Endodermal cell (in vitro differentiated cells): Measurements from ENCODE around the gene CCDC9. TPM values are rescaled to one million over a fixed set of nuclear protein-coding genes. Genes with fewer than 3 reads are reported as not detected.

Experiments used
- DNase-seq: peaks from one replicate; pipeline ENCODE4 v3.0.0-alpha.2; 2017
- H3K27ac ChIP-seq: 2 replicates; pipeline ENCODE4 v1.5.1; 2013; ENCODE audit warnings: mild to moderate bottlenecking, low read depth, low read length, moderate library complexity
- H3K27me3 ChIP-seq: 2 replicates; pipeline ENCODE4 v1.6.1; 2013; ENCODE audit warnings: mild to moderate bottlenecking, low read length, moderate library complexity; ENCODE audit not compliant: insufficient read depth, control insufficient read depth, poor library complexity, severe bottlenecking
- H3K36me3 ChIP-seq: 2 replicates; pipeline ENCODE4 v1.7.0; 2013; ENCODE audit warnings: mild to moderate bottlenecking, low read length, moderate library complexity; ENCODE audit not compliant: control insufficient read depth, insufficient read depth
- H3K4me1 ChIP-seq: one replicate; pipeline ENCODE4 v1.7.0; 2013; ENCODE audit warnings: low read length; ENCODE audit not compliant: control insufficient read depth, insufficient read depth
- H3K4me3 ChIP-seq: 2 replicates; pipeline ENCODE4 v1.5.1; 2013; ENCODE audit warnings: mild to moderate bottlenecking, low read length, moderate library complexity
- H3K9ac ChIP-seq: 2 replicates; pipeline ENCODE4 v1.6.1; 2013; ENCODE audit warnings: mild to moderate bottlenecking, low read length, moderate library complexity; ENCODE audit not compliant: poor library complexity, severe bottlenecking; ENCODE audit errors: extremely low read depth
- H3K9me3 ChIP-seq: 2 replicates; pipeline ENCODE4 v1.6.1; 2013; ENCODE audit warnings: mild to moderate bottlenecking, low read length, moderate library complexity; ENCODE audit not compliant: control insufficient read depth
- H3K27ac Mint-ChIP-seq: 2 replicates; pipeline ENCODE4 v1.8.0; 2020; ENCODE audit warnings: mixed read lengths
- H3K27me3 Mint-ChIP-seq: 2 replicates; pipeline ENCODE4 v1.8.0; 2021; ENCODE audit warnings: mild to moderate bottlenecking, mixed read lengths; ENCODE audit not compliant: insufficient read depth
- H3K36me3 Mint-ChIP-seq: 2 replicates; pipeline ENCODE4 v1.8.0; 2020; ENCODE audit warnings: low read depth, mixed read lengths
- H3K4me1 Mint-ChIP-seq: 2 replicates; pipeline ENCODE4 v1.8.0; 2020; ENCODE audit warnings: mixed read lengths
- H3K4me3 Mint-ChIP-seq: 2 replicates; pipeline ENCODE4 v1.8.0; 2020; ENCODE audit warnings: mild to moderate bottlenecking, moderate library complexity, mixed read lengths
- H3K9me3 Mint-ChIP-seq: 2 replicates; pipeline ENCODE4 v1.8.0; 2020; ENCODE audit warnings: mild to moderate bottlenecking, mixed read lengths
- CTCF ChIP-seq: fragments of 200-600 bp; sonication (generic); conservative IDR thresholded peaks from 2 replicates; pipeline ENCODE4 v1.5.0; 2021; ENCODE audit warnings: antibody characterized with exemption, mild to moderate bottlenecking
- WGBS, 2 experiments: methylation state at CpG; one replicate each; pipeline versions ENCODE4 v1.1.5 to v1.1.7; 2013; ENCODE audit warnings: missing lambda C conversion rate in 2 of 2, mixed read lengths in 1 of 2; ENCODE audit not compliant: insufficient coverage in 1 of 2, insufficient read length in 1 of 2; 5-methylcytosine and 5-hydroxymethylcytosine counted together
- total RNA-seq, 2 donors: library from RNA; stranded (reverse); fragmentation: NEBNext Ultra II Directional in 1 of 2; extraction: Animal tissue kit (Norgen Biotek cat#: 25700) in 1 of 2; gene quantifications; 2 replicates in 1 of 2; 3 replicates in 1 of 2; pipeline ENCODE4 v1.2.1, GENCODE V29; 2021

CCDC9 gene
- total RNA-seq, 2 donors from 2014 or later, result 33.8 to 46.2 TPM

- no peaks in the 10 kb centered on the region for H3K27me3 ChIP-seq
- peaks cover 37% of the 10 kb centered on the region for H3K36me3 ChIP-seq
- WGBS, 2 experiments, result 6 to 10% methylated on average over 21 to 29 of the region's 29 CpGs
- H3K27ac ChIP-seq, result peak overlapping the region; percentile 91
- H3K4me1 Mint-ChIP-seq, result peaks cover 12% of the 10 kb centered on the region
- no peak for DNase-seq
- H3K4me3 ChIP-seq, result peak overlapping the region; percentile 97
- H3K4me3 Mint-ChIP-seq, result peak overlapping the region; percentile 84
- TF ChIP-seq CTCF, result no peak
- peak overlapping the region; percentile 100 for H3K27ac Mint-ChIP-seq
- peak overlapping the region; percentile 96 for H3K9ac ChIP-seq
- H3K4me1 ChIP-seq, result peaks cover 7% of the 10 kb centered on the region
- H3K9me3 ChIP-seq, result no peaks in the 10 kb centered on the region
- peaks cover 38% of the 10 kb centered on the region for H3K36me3 Mint-ChIP-seq
- H3K27me3 Mint-ChIP-seq, result peaks cover 2% of the 10 kb centered on the region
- no peaks in the 10 kb centered on the region for H3K9me3 Mint-ChIP-seq
These were observed 1.3 kb downstream of the CCDC9 start for GRCh38 chr19:47257411-47258169.

GRCh38 chr19:47258434-47258833 is 2.1 kb downstream of the CCDC9 start:
- 94 to 95% methylated on average over 7 to 9 of the region's 9 CpGs for WGBS, 2 experiments
- no peaks in the 10 kb centered on the region for H3K9me3 Mint-ChIP-seq
- H3K4me1 ChIP-seq, result peaks cover 7% of the 10 kb centered on the region
- DNase-seq, result no peak
- H3K4me3 Mint-ChIP-seq, result peak overlapping the region; percentile 84
- peak overlapping the region; percentile 97 for H3K4me3 ChIP-seq
- peaks cover 44% of the 10 kb centered on the region for H3K36me3 Mint-ChIP-seq
- peak overlapping the region; percentile 100 for H3K27ac Mint-ChIP-seq
- no peak overlapping the region for H3K27ac ChIP-seq
- no peak for TF ChIP-seq CTCF
- H3K4me1 Mint-ChIP-seq, result peaks cover 12% of the 10 kb centered on the region
- H3K36me3 ChIP-seq, result peaks cover 43% of the 10 kb centered on the region
- no peaks in the 10 kb centered on the region for H3K27me3 ChIP-seq
- H3K27me3 Mint-ChIP-seq, result no peaks in the 10 kb centered on the region
- H3K9ac ChIP-seq, result peak overlapping the region; percentile 96
- H3K9me3 ChIP-seq, result no peaks in the 10 kb centered on the region

- WGBS, 2 experiments, result 92 to 94% methylated on average over 3 to 6 of the region's 6 CpGs
- Histone ChIP-seq H3K9ac (no peak overlapping the region), H3K36me3 (peaks cover 44% of the 10 kb centered on the region), H3K4me3 (peak overlapping the region; percentile 97), H3K27ac (no peak overlapping the region), H3K9me3 (no peaks in the 10 kb centered on the region), H3K27me3 (no peaks in the 10 kb centered on the region), H3K4me1 (peaks cover 7% of the 10 kb centered on the region)
- no peak for DNase-seq
- Mint-ChIP-seq H3K4me1 (peaks cover 12% of the 10 kb centered on the region), H3K27ac (peak overlapping the region; percentile 74), H3K4me3 (peak overlapping the region; percentile 84), H3K36me3 (peaks cover 44% of the 10 kb centered on the region), H3K9me3 (no peaks in the 10 kb centered on the region), H3K27me3 (no peaks in the 10 kb centered on the region)
- no peak for TF ChIP-seq CTCF
These were observed 2.7 kb downstream of the CCDC9 start for GRCh38 chr19:47258895-47259555.
